NB4 (cell line): ENCODE results near the gene SPEG.

Experiments used
- MYC ChIP-seq: IDR thresholded peaks from 2 replicates; pipeline ENCODE4 v1.6.1; 2011; ENCODE audit warnings: low read depth, low read length
- POLR2A ChIP-seq: IDR thresholded peaks from 2 replicates; pipeline ENCODE4 v1.6.1; 2011; ENCODE audit warnings: mild to moderate bottlenecking; ENCODE audit not compliant: insufficient read length; ENCODE audit errors: extremely low read depth
- TF ChIP-seq, protein P1 (sequence below): IDR thresholded peaks from one replicate; pipeline ENCODE4 v1.5.1; 2012; ENCODE audit warnings: low read depth, low read length
- TF ChIP-seq, protein P2 (sequence below): IDR thresholded peaks from 2 replicates; pipeline ENCODE4 v1.6.1; 2011; ENCODE audit warnings: low read depth, low read length

DNA sequence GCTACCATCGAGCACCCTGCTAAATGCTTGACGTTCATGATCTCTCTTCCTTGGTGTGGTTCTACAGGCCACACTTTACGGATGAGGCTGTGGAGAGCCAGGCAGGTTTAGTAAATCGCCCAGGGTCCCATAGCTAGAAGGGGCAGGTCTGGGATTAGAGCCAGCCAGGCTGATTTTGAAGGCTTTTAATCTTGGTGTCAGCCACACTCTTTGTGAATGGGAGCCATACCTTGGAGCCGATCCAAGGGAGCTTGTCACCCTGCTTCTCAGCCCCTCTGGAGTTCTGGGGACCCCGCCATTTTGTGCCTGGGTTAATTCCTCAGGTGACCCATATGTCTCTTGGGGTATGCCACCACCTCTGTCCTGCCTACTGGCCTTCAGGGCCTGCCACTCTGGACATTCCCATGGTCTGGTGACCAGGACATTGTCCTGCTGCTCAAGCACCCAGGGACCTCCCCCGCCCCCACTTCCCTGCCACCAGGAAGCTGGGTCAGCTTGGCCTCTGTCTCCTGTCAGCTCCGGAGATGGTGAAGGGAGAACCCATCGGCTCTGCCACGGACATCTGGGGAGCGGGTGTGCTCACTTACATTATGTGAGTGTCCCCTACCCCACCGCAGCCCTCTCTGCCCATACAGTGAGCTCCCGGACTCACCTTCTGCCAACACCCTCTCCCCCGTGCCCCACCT is 56.8 kb downstream of the SPEG start:
- TF ChIP-seq, protein P1, sequence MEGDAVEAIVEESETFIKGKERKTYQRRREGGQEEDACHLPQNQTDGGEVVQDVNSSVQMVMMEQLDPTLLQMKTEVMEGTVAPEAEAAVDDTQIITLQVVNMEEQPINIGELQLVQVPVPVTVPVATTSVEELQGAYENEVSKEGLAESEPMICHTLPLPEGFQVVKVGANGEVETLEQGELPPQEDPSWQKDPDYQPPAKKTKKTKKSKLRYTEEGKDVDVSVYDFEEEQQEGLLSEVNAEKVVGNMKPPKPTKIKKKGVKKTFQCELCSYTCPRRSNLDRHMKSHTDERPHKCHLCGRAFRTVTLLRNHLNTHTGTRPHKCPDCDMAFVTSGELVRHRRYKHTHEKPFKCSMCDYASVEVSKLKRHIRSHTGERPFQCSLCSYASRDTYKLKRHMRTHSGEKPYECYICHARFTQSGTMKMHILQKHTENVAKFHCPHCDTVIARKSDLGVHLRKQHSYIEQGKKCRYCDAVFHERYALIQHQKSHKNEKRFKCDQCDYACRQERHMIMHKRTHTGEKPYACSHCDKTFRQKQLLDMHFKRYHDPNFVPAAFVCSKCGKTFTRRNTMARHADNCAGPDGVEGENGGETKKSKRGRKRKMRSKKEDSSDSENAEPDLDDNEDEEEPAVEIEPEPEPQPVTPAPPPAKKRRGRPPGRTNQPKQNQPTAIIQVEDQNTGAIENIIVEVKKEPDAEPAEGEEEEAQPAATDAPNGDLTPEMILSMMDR: no peak
- TF ChIP-seq, protein P2, sequence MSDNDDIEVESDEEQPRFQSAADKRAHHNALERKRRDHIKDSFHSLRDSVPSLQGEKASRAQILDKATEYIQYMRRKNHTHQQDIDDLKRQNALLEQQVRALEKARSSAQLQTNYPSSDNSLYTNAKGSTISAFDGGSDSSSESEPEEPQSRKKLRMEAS: no peak
- TF ChIP-seq POLR2A (no peak), MYC (no peak)
